ENCODE measurements around the gene CARS1. TPM values are rescaled to one million over a fixed set of nuclear protein-coding genes. Genes with fewer than 3 reads are reported as not detected.

The CARS1 gene
- total and polyA plus RNA-seq, 9 of the 15 experiments (the other 6 are each of a cell fraction or from before 2014, with no cell fraction given), result 14.4 to 106 (median 73.6) TPM

- TF ChIP-seq ZNF280B (CRISPR knock-in tag; IDR thresholded peaks at IDR 0.05) (no peak), ZNF274 (IDR thresholded peaks at IDR 0.05; ENCODE audit: borderline replicate concordance, low read depth, low read length) (no peak), LCOR (CRISPR knock-in tag; IDR thresholded peaks at IDR 0.05) (no peak), RB1 (IDR thresholded peaks at IDR 0.05; ENCODE audit: low read depth) (peak; percentile 90; the same call in 1 of the 2 replicates), HDAC2 (IDR thresholded peaks at IDR 0.05) (no peak), MEF2D (tag; conservative IDR thresholded peaks at IDR 0.05; ENCODE audit: low read depth) (no peak), ZNF408 (CRISPR knock-in tag; IDR thresholded peaks at IDR 0.05; ENCODE audit: low read depth) (no peak), CHD4 (IDR thresholded peaks at IDR 0.05; ENCODE audit: insufficient read depth, insufficient replicate concordance, low read depth, low read length, poor library complexity, severe bottlenecking) (no peak), ZNF639 (CRISPR knock-in tag; conservative IDR thresholded peaks at IDR 0.05 in 1 of 2, IDR thresholded peaks at IDR 0.05 in 1 of 2) (no peak), MCM5 (IDR thresholded peaks at IDR 0.05; ENCODE audit: low read depth) (no peak), ZNF3 (CRISPR knock-in tag; IDR thresholded peaks at IDR 0.05) (no peak), ZNF740 (CRISPR knock-in tag; IDR thresholded peaks at IDR 0.05) (no peak), ZNF740 (tag; IDR thresholded peaks at IDR 0.05) (no peak), VEZF1 (CRISPR knock-in tag; IDR thresholded peaks at IDR 0.05) (0 out of 2 replicates have a peak, but pooled peaks have one; percentile 29), ZNF668 (CRISPR knock-in tag; IDR thresholded peaks at IDR 0.05) (no peak), CREB1 (IDR thresholded peaks at IDR 0.05) (no peak), CREB1 (CRISPR knock-in tag; IDR thresholded peaks at IDR 0.05) (0 out of 2 replicates have a peak, but pooled peaks have one; percentile 46), ZNF140 (CRISPR knock-in tag; IDR thresholded peaks at IDR 0.05) (no peak), NFE2 (IDR thresholded peaks at IDR 0.05; ENCODE audit: low read depth) (no peak), CTCFL (IDR thresholded peaks at IDR 0.05; ENCODE audit: borderline replicate concordance, insufficient read depth, low read depth, low read length, poor library complexity, severe bottlenecking) (peak; percentile 81)
These were observed 34.8 kb upstream of the CARS1 start (continued) for GRCh38 chr11:3091846-3092602.
